Fibroblast of mammary gland (primary cell): ENCODE data around the gene IL1A.

Experiments
- DNase-seq: peaks from one replicate; pipeline ENCODE4 v3.0.0-alpha.2; 2010; ENCODE audit warnings: low read depth
- H3K4me3 ChIP-seq: 2 replicates; pipeline ENCODE4 v1.5.1; 2011; ENCODE audit warnings: low read depth, mild to moderate bottlenecking, low read length, moderate library complexity; ENCODE audit not compliant: control insufficient read depth
- CTCF ChIP-seq: conservative IDR thresholded peaks from 2 replicates; pipeline ENCODE4 v1.5.1; 2011; ENCODE audit warnings: low read depth, low read length, inconsistent platforms; ENCODE audit not compliant: control insufficient read depth, insufficient read depth

IL1A gene

GRCh38 chr2:112776113-112776512, 8.2 kb downstream of the IL1A start:
- no peak overlapping the region for H3K4me3 ChIP-seq
- DNase-seq, result no peak
- TF ChIP-seq CTCF, result no peak

- no peak overlapping the region for H3K4me3 ChIP-seq
- TF ChIP-seq CTCF, result no peak
These were observed 9.6 kb downstream of the IL1A start for GRCh38 chr2:112774536-112775285.

GRCh38 chr2:112773556-112773955, 10.7 kb downstream of the IL1A start:
- no peak for DNase-seq
- no peak for TF ChIP-seq CTCF
- no peak overlapping the region for H3K4me3 ChIP-seq

More at GRCh38 chr2:112774536-112775285, 9.6 kb downstream of the IL1A start:
- DNase-seq, result no peak

GRCh38 chr2:112772911-112773475, 11.3 kb downstream of the IL1A start:
- H3K4me3 ChIP-seq, result no peak overlapping the region
- TF ChIP-seq CTCF, result no peak
- no peak for DNase-seq

GRCh38 chr2:112772322-112772721, 12.0 kb downstream of the IL1A start:
- TF ChIP-seq CTCF, result no peak
- no peak overlapping the region for H3K4me3 ChIP-seq
- DNase-seq, result no peak

- H3K4me3 ChIP-seq, result no peak overlapping the region
- peak; percentile 34 for TF ChIP-seq CTCF
- peak; percentile 63 for DNase-seq
These were observed 15.9 kb downstream of the IL1A start for GRCh38 chr2:112768432-112768831.
